ENCODE measurements around the gene CCSER2.
"Not testable (repeated sequence)": the region's sequence is repeated elsewhere in the genome, so short reads cannot be mapped to it uniquely, and the experiment has no call there.

The CCSER2 gene

DNA sequence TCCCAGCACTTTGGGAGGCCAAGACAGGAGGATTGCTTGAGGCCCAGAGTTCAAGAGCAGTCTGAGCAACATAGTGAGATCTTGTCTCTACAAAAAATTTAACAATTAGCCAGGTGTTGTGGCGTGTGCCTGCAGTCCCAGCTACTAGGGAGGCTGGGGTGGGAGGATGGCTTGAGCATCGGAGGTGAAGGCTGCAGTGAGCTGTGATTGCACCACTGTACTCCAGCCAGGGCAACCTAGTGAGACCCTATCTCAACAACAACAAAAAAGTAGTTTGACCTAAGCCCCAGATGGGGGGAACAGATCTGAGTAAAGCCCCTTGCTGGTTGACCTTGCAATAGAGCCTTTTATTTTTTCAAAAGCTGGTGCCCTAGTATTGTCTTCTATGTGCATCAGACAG lies 15.6 kb upstream of the CCSER2 start:
- DNase-seq = no peak

DNA sequence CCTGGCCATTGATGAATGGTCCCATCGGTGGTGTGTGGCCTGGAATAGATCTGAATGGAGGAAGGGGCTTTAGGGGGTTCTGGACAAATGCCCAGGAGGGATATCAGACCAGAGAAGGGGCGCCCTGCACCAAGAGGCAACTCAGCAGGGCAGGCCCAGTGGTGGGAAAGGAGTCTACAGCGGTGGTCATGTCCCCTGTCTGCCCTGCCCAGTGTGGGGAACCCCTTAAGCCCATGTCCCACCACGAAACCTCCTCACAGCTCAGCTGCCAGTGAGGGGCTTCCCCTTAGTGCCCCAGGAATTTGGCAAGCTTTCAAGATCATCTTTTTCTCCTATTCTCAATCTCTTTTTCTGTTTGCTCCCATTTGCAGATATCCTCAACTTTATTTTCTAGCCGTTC lies 14.1 kb upstream of the CCSER2 start:
- DNase-seq = no peak

DNA sequence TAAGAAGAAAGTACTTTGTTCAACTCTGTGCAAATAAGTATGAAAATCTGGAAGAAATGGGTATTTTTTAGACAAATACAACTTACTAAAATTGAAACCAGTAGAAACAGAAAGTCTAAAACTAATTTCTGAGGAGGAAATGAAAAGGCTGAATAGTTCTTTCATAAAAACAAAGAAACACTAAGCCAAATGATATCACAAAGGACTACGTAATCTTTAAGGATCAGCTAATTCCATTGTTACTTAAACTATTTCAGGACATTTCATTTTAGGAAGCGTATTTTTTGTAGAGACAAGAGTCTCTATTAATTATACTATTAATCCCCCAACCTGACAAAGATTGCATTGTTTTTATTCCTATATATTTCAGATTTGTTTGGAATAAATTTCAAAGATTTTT lies 11.2 kb upstream of the CCSER2 start:
- no peak for DNase-seq

DNA sequence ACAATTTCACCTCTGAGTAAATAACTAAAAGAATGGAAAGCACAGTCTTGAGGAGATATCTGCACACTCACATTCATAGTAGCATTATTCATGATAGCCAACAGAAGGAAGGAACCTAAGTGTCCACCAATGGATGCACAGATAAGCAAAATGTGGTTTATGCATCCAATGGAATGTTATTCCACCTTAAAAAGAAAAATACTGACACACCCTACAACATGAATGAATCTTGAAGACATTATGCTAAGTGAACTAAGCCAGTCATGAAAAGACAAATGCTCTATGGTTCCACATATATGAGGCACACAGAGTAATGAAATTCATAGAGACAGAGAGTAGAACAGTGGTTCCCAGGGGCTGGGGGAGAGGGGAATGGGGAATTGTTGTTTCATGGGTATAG lies 6.5 kb upstream of the CCSER2 start:
- DNase-seq = no peak

DNA sequence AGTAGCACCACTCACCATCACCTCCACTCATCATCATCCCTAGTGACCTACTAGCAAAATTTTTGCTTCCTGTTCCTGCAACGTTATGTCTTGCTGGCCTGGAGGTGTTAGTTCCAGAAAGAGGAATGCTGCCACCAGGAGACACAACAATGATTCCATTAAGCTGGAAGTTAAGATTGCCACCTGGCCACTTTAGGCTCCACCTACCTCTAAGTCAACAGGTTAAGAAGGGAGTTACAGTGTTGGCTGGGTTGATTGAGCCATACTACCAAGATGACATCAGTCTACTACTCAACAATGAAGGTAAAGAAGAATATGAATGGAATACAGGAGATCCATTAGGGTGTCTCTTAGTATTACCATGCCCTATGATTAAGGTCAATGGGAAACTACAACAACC lies 4.8 kb upstream of the CCSER2 start:
- not testable (repeated sequence) for DNase-seq

DNA sequence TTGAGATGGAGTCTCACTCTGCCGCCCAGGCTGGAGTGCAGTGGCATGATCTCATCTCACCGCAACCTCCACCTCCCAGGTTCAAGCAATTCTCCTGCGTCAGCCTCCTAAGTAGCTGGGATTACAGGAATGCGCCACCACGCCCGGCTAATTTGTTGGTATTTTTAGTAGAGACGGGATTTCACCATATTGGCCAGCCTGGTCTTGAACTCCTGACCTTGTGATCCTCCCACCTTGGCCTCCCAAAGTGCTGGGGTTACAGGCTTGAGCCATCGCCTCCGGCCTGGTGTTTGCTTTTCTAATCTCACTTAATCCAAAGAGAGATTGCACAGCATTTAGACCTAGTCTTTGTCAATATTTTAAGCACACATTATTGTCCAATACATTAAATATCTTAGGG lies 1.4 kb upstream of the CCSER2 start:
- DNase-seq = not testable (repeated sequence)

DNA sequence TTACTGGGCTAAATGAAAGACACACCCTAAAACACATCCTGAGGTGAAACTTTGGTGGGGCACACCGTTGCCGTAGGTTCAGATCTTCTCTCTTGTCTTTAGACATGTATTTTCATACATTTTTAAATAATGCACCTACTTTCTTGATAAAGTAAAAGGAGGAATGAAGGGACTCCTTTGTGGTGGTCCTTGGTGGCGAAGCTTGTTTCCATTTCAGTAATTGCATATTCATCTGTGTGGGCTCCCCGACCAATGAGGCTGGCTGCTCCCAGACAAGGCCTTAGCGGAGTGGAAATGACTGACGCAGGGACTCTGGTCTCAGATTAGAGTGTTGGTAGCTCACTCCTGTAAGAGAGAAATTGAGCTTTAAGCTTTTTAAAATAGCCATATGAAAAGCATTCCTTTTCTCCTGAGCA lies 815 bp downstream of the CCSER2 start:
- no peak for DNase-seq

DNA sequence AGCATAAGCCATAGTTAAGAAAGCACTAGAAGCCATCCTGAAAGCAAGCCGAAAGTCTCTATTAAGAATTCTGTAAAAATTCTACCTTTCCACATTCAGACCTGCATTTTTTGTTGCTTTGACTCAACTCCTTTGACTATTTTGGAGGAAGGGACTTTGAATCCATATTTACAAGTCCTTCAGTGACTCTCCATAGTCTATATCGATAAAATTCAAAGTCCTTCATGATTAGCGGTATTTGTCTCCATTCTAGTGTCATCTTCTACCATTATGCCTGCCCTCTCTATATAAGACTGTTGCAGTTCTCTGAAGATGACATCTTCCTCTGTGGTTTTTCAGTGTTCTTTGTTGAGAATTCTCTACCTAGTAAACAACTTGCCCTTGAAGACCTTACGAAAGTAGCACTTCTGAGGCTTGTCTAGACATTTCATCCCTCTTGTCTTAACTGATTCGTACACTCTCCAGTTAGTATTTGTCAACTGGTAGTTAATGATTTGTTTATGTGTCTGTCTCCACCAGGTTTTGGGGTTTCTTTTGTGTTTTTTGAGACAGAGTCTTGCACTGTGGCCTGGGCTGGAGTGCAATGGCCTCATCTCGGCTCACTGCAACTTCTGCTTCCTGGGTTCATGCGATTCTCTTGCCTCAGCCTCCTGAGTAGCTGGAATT lies 1.7 kb downstream of the CCSER2 start:
- no peak for DNase-seq

DNA sequence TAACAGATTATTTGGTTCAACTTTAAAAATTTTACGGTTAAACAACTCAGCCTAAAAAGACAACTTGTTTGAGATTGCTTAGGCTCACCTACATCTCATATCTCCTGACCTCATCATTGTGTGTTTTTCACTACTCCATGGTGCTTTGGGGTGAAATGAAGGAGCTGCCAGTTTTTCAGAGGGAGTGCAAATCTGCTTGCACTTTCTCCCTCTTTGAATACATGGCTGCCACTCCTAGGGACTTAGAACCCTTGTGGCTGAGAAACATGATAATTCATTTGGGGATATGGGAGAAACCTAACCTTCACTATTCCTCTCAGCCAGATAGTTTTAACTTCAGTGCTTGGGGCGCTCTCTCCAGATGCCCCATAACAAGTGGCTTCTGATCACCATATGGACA lies 2.7 kb downstream of the CCSER2 start:
- DNase-seq = no peak

DNA sequence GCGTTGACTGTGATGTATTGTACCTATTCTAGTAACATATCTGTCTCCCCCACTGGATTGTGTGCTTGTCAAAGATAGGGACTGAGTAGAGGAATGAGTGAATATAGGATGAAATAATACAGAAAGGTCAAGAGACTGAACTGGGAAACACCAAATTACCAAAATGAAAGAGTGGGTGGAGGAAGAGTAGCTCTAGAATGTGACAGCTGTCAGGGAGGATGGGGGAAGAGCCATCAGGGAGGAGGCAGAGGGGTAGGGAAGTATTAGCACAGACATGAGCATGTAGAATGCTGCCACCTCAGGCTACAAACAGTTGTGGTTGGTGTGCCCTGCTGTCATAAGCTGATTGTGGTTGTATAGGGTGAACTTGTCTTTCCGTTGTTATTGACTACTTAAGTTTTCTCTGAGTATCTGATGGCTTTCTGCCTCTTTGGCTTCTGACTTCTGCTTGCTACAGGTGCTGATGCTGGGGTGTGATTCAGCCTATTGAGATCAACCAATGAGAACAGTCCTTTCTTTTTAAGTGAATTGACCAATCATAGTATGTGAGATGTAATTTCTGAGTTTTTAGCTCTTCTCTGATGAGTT lies 5.6 kb downstream of the CCSER2 start:
- peak; percentile 32 for DNase-seq

DNA sequence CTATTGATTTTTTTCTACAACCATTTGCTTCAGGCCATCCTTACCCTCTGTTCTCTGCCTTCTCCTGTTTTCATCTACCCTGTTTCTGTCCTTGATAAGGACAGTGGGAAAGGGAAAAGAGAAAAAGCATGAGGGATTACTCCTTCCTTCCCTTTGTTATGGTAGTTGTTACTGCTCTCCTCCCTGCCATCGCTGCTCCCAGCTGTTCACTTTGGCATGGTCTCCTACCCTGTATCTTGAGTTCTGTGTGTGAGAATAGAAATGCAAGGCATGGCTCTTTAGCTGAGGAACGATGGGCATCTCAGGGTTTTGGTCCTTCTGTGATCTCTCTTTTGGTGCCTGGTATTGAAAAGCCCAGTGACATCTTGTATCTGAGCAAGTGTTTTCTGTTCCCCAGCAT lies 6.4 kb downstream of the CCSER2 start:
- DNase-seq = no peak

DNA sequence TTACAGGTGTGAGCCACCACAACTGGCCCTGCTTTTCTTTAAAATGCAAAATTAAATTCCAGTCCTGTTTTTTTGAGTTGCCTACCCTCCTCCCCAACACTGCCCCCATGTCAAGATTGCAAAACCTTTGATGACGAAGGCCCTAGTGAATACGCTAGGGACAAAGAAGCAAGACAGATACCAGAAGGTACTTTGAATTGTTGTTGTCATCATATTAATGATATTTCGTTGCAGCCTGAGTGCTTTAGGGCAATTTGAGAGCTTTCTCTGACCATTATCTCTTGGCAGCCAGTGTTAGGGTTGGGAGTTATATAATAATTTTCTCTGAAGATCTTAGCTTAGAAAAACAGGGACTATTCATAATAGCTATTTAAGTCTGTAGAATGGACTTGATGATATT lies 7.1 kb downstream of the CCSER2 start:
- DNase-seq = no peak

DNA sequence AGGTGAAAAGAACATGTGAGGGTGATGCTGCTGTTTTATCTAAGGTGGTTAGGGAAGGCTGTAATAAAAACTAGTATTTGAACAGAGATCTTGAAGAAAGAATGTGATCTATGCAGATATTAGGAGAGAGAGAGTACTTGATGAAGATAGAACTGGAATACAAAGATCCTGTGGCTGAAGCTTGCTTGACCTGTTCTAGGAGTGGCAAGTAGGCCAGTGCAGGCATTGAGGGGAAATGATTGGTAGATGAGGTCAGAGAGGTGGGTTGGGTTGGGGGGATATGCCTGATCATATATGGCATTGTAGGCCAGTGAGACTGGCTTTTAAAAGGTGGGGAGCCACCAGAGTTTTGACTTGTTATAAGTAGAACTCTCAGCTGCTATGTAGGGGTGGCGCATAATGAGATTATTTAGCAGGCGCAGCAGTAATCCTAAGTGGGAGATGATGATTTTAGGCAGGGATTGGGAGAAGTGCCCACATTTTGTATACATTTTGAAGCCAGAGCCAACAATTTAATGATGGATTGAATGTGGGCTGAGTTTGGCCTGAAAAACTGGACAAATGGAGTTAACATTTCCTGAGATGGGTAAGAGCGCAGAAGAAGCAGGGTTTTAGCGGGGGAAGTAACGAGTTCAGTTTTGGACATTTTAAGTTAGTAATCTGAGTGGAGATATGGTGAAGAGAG lies 8.2 kb downstream of the CCSER2 start:
- DNase-seq = no peak

DNA sequence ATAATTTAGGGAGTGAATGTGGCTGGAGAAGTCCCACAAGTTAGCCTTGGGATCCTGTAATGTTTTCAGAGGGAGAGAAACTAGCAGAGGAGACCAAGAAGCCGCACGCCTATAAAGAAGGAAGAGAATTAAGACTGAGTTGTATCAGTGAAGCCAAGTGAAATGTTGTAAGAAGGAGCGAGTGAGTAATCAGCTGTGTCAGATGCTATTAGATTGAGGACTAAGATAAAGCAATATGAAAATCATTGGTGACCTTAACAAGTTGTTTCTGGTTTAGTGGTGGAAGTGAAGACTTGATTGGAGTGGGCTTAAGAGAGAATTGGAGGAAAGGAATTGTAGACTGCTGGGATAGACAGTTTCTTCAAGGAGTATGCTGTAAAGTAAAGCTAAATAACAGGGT lies 8.8 kb downstream of the CCSER2 start:
- DNase-seq = no peak

DNA sequence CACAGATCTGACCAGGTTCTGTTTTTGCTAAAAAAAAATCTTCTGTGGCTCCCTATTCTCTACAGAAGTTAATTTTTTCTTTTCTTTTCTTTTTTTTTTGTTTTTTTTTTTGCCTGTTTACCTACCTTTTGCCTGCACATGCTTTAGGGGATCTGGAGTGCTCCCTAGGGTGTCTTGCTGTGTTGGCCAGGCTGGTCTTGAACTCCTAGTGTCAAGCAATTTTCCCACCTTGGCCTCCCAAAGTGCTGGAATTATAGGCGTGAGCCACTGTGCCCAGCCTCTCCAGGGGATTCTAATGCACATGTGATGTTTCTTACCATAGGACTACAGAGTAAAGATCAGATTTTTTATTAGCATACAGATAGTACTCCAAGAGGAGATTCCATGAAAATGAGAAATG lies 10.6 kb downstream of the CCSER2 start:
- no peak for DNase-seq

DNA sequence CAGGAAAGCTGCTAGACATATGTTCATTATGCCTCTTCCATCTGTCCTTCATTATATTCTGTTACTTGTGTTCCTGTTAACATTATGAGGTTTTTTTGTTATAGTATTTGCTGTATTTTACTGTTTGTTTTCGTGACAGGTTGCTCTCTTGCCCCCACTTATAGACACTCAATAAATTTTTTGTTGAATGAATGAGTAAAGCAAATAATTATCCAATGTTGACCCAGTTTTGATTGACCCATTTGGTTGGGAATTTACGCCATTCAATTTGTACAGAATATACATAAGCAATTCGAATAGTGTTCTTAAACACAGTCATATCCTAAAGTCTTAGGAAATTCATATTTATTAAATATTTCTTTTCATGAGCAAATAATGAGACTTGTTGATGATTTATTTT lies 11.8 kb downstream of the CCSER2 start:
- no peak for DNase-seq

DNA sequence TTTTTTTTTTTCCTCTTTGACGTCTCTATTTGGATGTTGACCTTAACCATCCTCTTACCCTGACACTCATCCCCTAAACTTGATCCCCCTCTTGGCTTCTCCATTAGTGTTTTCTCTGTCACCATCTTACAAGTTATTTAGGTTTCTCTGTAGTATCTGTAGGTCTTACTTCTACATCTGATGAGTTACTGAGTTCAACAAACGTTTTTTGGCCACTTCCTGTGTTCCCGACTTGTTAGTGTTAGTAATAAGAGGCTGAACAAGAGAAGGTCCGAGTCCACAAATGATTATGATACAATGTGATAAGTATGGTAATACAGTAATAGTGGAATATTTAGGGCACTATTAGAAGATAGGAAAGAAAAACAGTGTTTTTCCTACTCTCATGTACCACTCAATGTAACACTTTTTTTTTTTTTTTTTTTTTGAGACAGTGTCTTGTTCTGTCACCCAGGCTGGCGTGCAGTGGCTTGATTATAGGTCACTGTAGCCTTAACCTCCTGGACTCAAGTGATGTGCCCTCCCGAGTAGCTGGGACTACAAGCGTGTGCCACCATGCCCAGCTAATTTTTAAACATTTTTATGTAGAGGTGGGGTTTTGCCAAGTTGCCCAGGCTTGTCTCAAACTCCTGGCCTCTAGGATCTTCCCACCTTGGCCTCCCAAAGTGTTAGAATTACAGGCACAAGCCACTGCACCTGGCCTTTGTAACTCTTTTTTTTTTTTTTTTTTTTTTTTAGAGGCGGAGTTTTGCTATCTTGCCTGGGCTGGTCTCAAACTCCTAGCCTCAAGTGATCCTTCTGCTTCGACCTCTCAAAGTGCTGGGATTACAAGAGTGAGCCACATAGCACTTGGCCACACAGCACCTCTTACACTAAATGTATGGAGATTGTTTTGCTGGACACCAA lies 12.5 kb downstream of the CCSER2 start:
- no peak for DNase-seq

DNA sequence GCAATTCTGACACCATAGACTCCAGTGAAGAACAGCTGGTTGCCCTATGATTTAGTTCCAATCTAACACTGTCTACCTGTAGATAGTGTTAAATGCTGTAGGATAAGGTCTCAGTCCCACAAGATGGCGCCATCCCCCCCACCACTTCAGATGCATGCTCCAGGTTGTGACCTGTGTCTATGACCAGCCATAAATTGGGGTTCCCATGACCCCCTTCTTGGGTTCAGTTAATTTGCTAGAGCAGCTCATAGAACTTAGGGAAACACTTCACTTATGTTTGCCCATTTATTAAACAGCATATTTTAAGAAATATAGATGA lies 13.1 kb downstream of the CCSER2 start:
- no peak for DNase-seq

DNA sequence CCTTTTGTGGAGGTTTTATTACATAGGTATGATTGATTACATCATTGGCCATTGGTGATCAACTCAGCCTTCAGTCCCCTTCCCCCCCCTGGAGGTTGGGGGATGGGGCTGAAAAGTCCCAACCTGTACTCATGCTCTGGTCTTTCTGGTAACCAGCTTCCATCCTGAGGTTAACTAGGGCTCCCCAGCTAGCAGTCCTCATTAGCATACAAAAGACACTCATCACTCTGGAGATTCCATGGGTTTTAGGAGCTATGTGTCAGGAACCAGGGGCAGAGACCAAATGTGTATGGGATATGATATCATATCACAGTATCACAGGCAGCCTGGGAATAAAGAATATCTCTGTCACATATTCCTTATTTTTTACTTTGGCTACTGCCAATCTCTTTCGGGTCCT lies 13.6 kb downstream of the CCSER2 start:
- DNase-seq = no peak

DNA sequence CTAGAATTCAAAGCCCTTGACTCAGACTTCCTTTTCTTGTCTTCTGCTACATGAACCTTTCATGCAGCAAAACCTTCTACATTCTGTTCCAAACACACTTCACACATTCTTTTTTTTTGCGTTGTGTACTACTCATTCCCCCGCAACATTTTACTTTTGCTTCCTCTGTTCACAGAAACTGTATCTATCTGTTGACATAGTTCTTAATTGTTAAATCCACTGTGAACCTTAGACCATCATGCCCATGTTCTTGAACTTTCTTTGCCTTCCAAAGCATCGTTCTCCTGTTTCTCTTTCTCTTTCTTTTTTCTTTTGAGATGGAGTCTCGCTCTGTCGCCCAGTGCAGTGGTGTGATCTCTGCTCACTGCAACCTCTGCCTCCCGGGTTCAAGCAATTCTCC lies 14.2 kb downstream of the CCSER2 start:
- DNase-seq = no peak

DNA sequence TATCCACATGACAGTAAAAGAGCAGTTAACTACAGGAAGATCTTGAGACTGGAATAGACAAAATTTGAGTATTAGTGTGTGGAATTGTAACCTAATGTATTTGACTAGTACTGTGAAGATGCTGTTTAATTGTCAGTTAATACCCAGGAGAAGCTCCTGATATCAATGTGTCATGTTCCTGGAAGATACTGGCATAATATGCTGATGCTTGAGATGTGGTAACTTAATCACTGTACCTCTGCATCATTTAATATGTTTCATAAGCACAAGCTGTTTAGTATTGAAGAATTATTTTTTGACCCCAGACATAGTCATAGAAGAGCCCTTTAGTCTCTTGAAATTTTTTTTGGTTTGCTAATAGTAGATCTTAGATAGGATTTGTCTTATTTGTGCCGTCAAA lies 15.4 kb downstream of the CCSER2 start:
- no peak for DNase-seq

DNA sequence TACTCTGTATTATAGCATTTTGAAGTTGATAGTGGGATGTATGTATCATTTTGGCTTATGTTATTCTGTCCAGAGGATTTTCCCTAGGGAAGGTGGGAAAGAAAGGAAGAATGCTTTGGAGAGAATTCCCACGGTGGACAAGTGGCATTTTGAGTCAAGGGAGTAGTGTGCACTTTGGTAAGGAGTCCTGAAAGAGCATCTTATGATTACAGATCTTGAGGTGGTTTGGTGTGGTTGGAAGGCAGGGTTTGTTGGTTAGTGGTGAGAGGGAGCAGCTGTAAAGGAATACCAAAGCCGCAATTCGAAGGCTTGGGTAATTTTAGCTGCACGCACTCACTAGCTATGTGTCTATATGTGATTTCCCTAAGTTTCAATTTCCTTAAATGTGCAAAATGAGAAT lies 16.1 kb downstream of the CCSER2 start:
- no peak for DNase-seq

DNA sequence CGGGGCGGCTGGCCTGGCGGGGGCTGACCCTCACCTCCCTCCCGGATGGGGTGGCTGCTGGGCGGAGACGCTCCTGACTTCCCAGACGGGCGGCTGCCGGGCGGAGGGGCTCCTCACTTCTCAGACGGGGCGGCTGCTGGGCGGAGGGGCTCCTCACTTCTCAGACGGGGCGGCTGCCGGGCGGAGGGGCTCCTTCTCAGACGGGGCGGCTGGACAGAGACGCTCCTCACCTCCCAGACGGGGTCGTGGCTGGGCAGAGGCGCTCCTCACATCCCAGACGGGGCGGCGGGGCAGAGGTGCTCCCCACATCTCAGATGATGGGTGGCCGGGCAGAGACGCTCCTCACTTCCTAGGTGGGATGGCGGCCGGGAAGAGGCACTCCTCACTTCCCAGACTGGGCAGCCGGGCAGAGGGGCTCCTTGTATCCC lies 19.2 kb downstream of the CCSER2 start:
- not testable (repeated sequence) for DNase-seq

DNA sequence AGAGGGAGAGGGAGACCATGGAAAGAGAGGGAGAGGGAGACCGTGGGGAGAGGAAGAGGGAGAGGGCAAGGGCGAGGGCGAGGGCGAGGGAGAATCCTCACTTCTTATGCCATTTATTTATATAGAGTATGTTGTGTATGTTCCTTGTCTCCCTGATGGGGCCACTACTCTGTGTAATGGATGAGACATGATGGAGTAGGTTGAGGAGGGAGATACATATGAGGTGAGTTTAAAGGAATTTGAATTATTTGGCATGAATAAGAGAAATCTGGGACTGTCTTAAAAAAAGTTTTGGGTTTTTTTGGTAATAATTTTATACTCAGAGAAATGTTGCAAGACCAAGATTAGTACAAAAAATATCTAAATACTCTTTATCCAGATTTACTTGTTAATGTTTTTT lies 20.1 kb downstream of the CCSER2 start:
- DNase-seq = no peak

Measured in GF-D8 (cell line).